Keratinocyte (primary cell): ENCODE data around the gene WWC2. TPM values are rescaled to one million over a fixed set of nuclear protein-coding genes. Genes with fewer than 3 reads are reported as not detected.

Source experiments
- DNase-seq: peaks from one replicate; pipeline ENCODE4 v3.0.0-alpha.2; 2011; ENCODE audit warnings: low read depth, missing footprints, low spot score
- FAIRE-seq: peaks from 2 replicates; lab custom pipeline; 2011; peaks lifted over from hg19 to GRCh38; lab: Jason Lieb, UNC
- H2AFZ ChIP-seq: 2 replicates; pipeline ENCODE4 v1.6.0; 2012; ENCODE audit warnings: low read length, control low read depth, inconsistent platforms; ENCODE audit not compliant: control insufficient read depth
- H3K27ac ChIP-seq: 2 replicates; pipeline ENCODE4 v1.5.1; 2011; ENCODE audit warnings: low read length; ENCODE audit not compliant: control insufficient read depth, insufficient read depth
- H3K27me3 ChIP-seq: 3 replicates; pipeline ENCODE4 v1.6.0; 2011; ENCODE audit warnings: low read length; ENCODE audit not compliant: control insufficient read depth, insufficient read depth; ENCODE audit errors: extremely low read depth
- H3K36me3 ChIP-seq, 2 experiments: 2 replicates in 1 of 2; 3 replicates in 1 of 2; pipeline ENCODE4 v1.5.1; 2011; ENCODE audit warnings: low read length in 2 of 2, mild to moderate bottlenecking in 1 of 2; ENCODE audit not compliant: control insufficient read depth in 2 of 2, insufficient read depth in 2 of 2; ENCODE audit errors: extremely low read depth in 1 of 2
- H3K4me1 ChIP-seq: 3 replicates; pipeline ENCODE4 v1.5.1; 2011; ENCODE audit warnings: low read length; ENCODE audit not compliant: control insufficient read depth, insufficient read depth; ENCODE audit errors: extremely low read depth
- H3K4me2 ChIP-seq: 3 replicates; pipeline ENCODE4 v1.6.0; 2011; ENCODE audit warnings: low read depth, low read length; ENCODE audit not compliant: control insufficient read depth, insufficient read depth; ENCODE audit errors: extremely low read depth
- H3K4me3 ChIP-seq, 3 experiments: fragments of 200-600 bp in 1 of 3; sonication (generic) in 1 of 3; 2 replicates in 2 of 3; 3 replicates in 1 of 3; pipeline ENCODE4 v1.5.1; 2011 to 2016; ENCODE audit warnings: low read length in 3 of 3, mild to moderate bottlenecking in 3 of 3, control low read depth in 2 of 3, inconsistent platforms in 1 of 3, low read depth in 1 of 3, mixed read lengths in 1 of 3, mixed run types in 1 of 3, moderate library complexity in 1 of 3; ENCODE audit not compliant: control insufficient read depth in 2 of 3, insufficient read depth in 2 of 3; ENCODE audit errors: extremely low read depth in 1 of 3
- H3K79me2 ChIP-seq: 2 replicates; pipeline ENCODE4 v1.6.0; 2012; ENCODE audit warnings: low read length; ENCODE audit not compliant: control insufficient read depth, insufficient read depth
- H3K9ac ChIP-seq: 3 replicates; pipeline ENCODE4 v1.6.0; 2011; ENCODE audit warnings: low read length; ENCODE audit not compliant: control insufficient read depth, insufficient read depth; ENCODE audit errors: extremely low read depth
- H3K9me1 ChIP-seq: 3 replicates; pipeline ENCODE4 v1.6.0; 2011; ENCODE audit warnings: low read length; ENCODE audit not compliant: control insufficient read depth, insufficient read depth; ENCODE audit errors: extremely low read depth
- H3K9me3 ChIP-seq: 2 replicates; pipeline ENCODE4 v1.5.1; 2012; ENCODE audit warnings: low read depth, low read length; ENCODE audit not compliant: control insufficient read depth
- H4K20me1 ChIP-seq: 3 replicates; pipeline ENCODE4 v1.6.0; 2011; ENCODE audit warnings: low read length; ENCODE audit not compliant: control insufficient read depth, insufficient read depth; ENCODE audit errors: extremely low read depth
- EZH2 ChIP-seq: IDR thresholded peaks from one replicate; pipeline ENCODE4 v1.6.1; 2012; ENCODE audit warnings: inconsistent platforms, mild to moderate bottlenecking, low read length, moderate library complexity
- dilution Hi-C: fragments of 300-500 bp; cut with MboI; formaldehyde crosslinking; loops from one replicate; pipeline ENCODE4 v1.7.0; 2020; ENCODE audit warnings: low sequenced_read_pairs; ENCODE audit not compliant: extremely low pct_ligation_motif_present
- polyA plus RNA-seq, 5 experiments: library from polyadenylated mRNA; depleted of rRNA in 3 of 5; stranded (reverse) in 3 of 5; stranded (forward) in 1 of 5; unstranded in 1 of 5; fragments of >200 nt; gene quantifications; 1 replicate in 1 of 5; 2 replicates in 3 of 5; 3 replicates in 1 of 5; pipeline versions ENCODE4 v1.2.1 to v1.2.3, GENCODE V29; 2011 to 2012; ENCODE audit warnings: missing spikeins in 2 of 5, low read depth in 1 of 5, low replicate concordance in 1 of 5
- TF ChIP-seq, protein P1 (sequence below), 3 experiments: IDR thresholded peaks in 1 of 3; conservative IDR thresholded peaks in 1 of 3; optimal IDR thresholded peaks in 1 of 3; 2 replicates in 2 of 3; 3 replicates in 1 of 3; pipeline versions ENCODE3 to v1.5.1; 2011; ENCODE audit warnings: low read length in 3 of 3, mild to moderate bottlenecking in 3 of 3, moderate library complexity in 2 of 3, control low read depth in 1 of 3, inconsistent platforms in 1 of 3; ENCODE audit not compliant: insufficient read depth in 2 of 3; ENCODE audit errors: extremely low read depth in 1 of 3

The WWC2 gene
- polyA plus RNA-seq, 1 donor (not counting 4 experiments of a cell fraction or from before 2014, with no cell fraction given) = 15.4 TPM

DNA sequence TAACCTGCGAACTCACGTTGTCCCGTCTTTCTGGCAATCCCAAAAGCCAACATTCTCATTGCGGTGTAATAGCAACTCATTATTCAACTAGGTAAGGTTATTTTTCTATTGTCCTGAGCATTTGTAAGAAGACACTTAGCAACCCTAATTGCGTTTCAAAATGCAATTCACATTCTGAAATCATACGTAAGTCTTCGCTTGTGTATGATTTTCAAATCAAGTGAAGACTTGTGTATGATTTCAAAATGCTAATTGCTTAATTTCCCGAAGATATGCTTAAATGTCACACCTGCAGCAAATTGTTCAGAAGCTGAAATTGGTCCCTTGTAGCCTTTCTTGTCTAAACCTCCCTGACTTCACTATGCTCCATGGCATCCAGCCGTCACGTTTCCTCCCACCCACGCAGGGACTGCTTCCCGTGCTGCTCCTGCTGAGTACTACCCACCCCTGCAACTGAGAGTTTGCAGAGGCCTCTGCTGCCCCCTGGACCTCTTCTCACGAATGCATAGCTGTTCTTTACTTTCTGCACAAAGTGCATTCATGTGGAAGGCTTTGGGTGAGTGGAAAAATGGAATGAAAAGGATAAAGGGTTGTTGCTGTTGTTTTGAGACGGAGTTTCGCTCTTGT, 264.0 kb downstream of the WWC2 start:
- no peak overlapping the region for H3K4me2 ChIP-seq

DNA sequence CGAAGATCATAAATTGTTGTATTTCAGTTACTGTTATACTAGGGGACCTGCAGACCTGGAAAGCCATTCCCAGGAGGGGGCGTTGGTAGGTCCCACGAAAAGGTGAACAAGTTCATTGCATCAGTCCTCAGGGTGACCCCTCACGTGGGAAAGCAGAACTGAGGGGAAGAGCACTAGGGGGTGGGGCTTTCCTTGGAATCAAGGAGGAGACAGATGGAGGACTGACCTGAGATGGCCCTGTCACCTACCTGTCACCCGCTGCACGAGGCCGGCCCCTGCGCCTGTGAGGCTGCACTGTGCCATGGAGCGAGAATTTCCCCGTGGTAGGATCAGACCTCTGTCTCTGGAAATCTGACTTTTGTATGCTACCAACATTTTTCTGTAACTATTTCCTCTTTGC, 265.0 kb downstream of the WWC2 start:
- TF ChIP-seq, protein P1, sequence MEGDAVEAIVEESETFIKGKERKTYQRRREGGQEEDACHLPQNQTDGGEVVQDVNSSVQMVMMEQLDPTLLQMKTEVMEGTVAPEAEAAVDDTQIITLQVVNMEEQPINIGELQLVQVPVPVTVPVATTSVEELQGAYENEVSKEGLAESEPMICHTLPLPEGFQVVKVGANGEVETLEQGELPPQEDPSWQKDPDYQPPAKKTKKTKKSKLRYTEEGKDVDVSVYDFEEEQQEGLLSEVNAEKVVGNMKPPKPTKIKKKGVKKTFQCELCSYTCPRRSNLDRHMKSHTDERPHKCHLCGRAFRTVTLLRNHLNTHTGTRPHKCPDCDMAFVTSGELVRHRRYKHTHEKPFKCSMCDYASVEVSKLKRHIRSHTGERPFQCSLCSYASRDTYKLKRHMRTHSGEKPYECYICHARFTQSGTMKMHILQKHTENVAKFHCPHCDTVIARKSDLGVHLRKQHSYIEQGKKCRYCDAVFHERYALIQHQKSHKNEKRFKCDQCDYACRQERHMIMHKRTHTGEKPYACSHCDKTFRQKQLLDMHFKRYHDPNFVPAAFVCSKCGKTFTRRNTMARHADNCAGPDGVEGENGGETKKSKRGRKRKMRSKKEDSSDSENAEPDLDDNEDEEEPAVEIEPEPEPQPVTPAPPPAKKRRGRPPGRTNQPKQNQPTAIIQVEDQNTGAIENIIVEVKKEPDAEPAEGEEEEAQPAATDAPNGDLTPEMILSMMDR (optimal IDR thresholded peaks at IDR 0.05 in 1 of 3, IDR thresholded peaks at IDR 0.05 in 1 of 3, conservative IDR thresholded peaks at IDR 0.05 in 1 of 3; ENCODE audit: extremely low read depth in 1 of 3, insufficient read depth in 2 of 3, low read length in 3 of 3) = no peak
- no peak for TF ChIP-seq EZH2
- H3K9me1 ChIP-seq = no peaks in the 10 kb centered on the region
- no peak for DNase-seq
- H3K9ac ChIP-seq = no peak overlapping the region
- dilution Hi-C loops = no loop called here
- H3K36me3 ChIP-seq = no peaks in the 10 kb centered on the region
- H3K79me2 ChIP-seq = no peaks in the 10 kb centered on the region
- H3K4me2 ChIP-seq = no peak overlapping the region
- H2AFZ ChIP-seq = no peak overlapping the region
- no peak overlapping the region for H3K4me3 ChIP-seq
- no peaks in the 10 kb centered on the region for H3K27me3 ChIP-seq
- FAIRE-seq = no peak
- peaks cover 6% of the 10 kb centered on the region for H3K4me1 ChIP-seq
- H3K9me3 ChIP-seq = no peaks in the 10 kb centered on the region
- H3K27ac ChIP-seq = no peak overlapping the region
- no peaks in the 10 kb centered on the region for H4K20me1 ChIP-seq

More for the DNA sequence above, 264.0 kb downstream of the WWC2 start:
- no peak overlapping the region for H3K27ac ChIP-seq
- DNase-seq (no peak), FAIRE-seq (no peak)
- H3K9me1 ChIP-seq = no peaks in the 10 kb centered on the region
- H3K9ac ChIP-seq = no peak overlapping the region
- TF ChIP-seq EZH2 = no peak
- TF ChIP-seq, protein P1 (optimal IDR thresholded peaks at IDR 0.05 in 1 of 3, IDR thresholded peaks at IDR 0.05 in 1 of 3, conservative IDR thresholded peaks at IDR 0.05 in 1 of 3; ENCODE audit: extremely low read depth in 1 of 3, insufficient read depth in 2 of 3, low read length in 3 of 3) = peak in 2 of 3 experiments; percentile 13 to 28
- H3K79me2 ChIP-seq = no peaks in the 10 kb centered on the region
- no peaks in the 10 kb centered on the region for H3K36me3 ChIP-seq
- H3K4me3 ChIP-seq = no peak overlapping the region
- no peak overlapping the region for H2AFZ ChIP-seq
- peaks cover 6% of the 10 kb centered on the region for H3K4me1 ChIP-seq
- H3K27me3 ChIP-seq = no peaks in the 10 kb centered on the region
- no peaks in the 10 kb centered on the region for H4K20me1 ChIP-seq
- no peaks in the 10 kb centered on the region for H3K9me3 ChIP-seq
- dilution Hi-C loops = no loop called here
